ENCODE data around the gene LTF. TPM values are rescaled to one million over a fixed set of nuclear protein-coding genes. Genes with fewer than 3 reads are reported as not detected.

LTF gene
- total RNA-seq, 3 donors from 2014 or later = 1.2 to 1.4 (median 1.2) TPM

- no peak for TF ChIP-seq CTCF (IDR thresholded peaks at IDR 0.05)
- no peaks in the 10 kb centered on the region for H3K9me3 ChIP-seq
- no peak overlapping the region for H3K4me3 ChIP-seq
- no peaks in the 10 kb centered on the region for H3K36me3 ChIP-seq (ENCODE audit: low read depth)
- DNase-seq (no peak), ATAC-seq (no peak)
- intact Hi-C loops (cut with DNase I, micrococcal nuclease) = no loop called here
- H3K4me1 ChIP-seq (ENCODE audit: low read depth) = peaks cover 9% of the 10 kb centered on the region
These were observed 28.3 kb upstream of the LTF start for GRCh38 chr3:46492890-46493547.

GRCh38 chr3:46491089-46492070 lies 26.7 kb upstream of the LTF start:
- DNase-seq (no peak), ATAC-seq (no peak)
- no peak overlapping the region for H3K4me3 ChIP-seq
- no peaks in the 10 kb centered on the region for H3K36me3 ChIP-seq (ENCODE audit: low read depth)
- H3K4me1 ChIP-seq (ENCODE audit: low read depth) = peaks cover 9% of the 10 kb centered on the region
- TF ChIP-seq CTCF (IDR thresholded peaks at IDR 0.05) = no peak
- intact Hi-C loops (cut with DNase I, micrococcal nuclease) = no loop called here
- H3K9me3 ChIP-seq = no peaks in the 10 kb centered on the region

GRCh38 chr3:46490338-46491084 lies 25.8 kb upstream of the LTF start:
- no peak for TF ChIP-seq CTCF (IDR thresholded peaks at IDR 0.05)
- DNase-seq (no peak), ATAC-seq (no peak)
- H3K4me3 ChIP-seq = no peak overlapping the region
- H3K9me3 ChIP-seq = no peaks in the 10 kb centered on the region
- H3K36me3 ChIP-seq (ENCODE audit: low read depth) = no peaks in the 10 kb centered on the region
- H3K4me1 ChIP-seq (ENCODE audit: low read depth) = peaks cover 9% of the 10 kb centered on the region
- intact Hi-C loops (cut with DNase I, micrococcal nuclease) = no loop called here

- Histone ChIP-seq H3K4me3 (no peak overlapping the region), H3K36me3 (ENCODE audit: low read depth) (no peaks in the 10 kb centered on the region), H3K9me3 (no peaks in the 10 kb centered on the region), H3K4me1 (ENCODE audit: low read depth) (peaks cover 13% of the 10 kb centered on the region)
- intact Hi-C loops (cut with DNase I, micrococcal nuclease) = loop anchor here (5.0 to 10.0 kb wide), 3 partner anchors 65 to 142 kb away; no protein-coding TSS in a partner anchor
- DNase-seq (no peak), ATAC-seq (no peak)
- no peak for TF ChIP-seq CTCF (IDR thresholded peaks at IDR 0.05)
These were observed 25.2 kb upstream of the LTF start for GRCh38 chr3:46489875-46490274.

GRCh38 chr3:46489381-46489780 lies 24.7 kb upstream of the LTF start:
- no peak for TF ChIP-seq CTCF (IDR thresholded peaks at IDR 0.05)
- DNase-seq (no peak), ATAC-seq (no peak)
- no peak overlapping the region for H3K4me3 ChIP-seq
- H3K36me3 ChIP-seq (ENCODE audit: low read depth) = no peaks in the 10 kb centered on the region
- intact Hi-C loops (cut with DNase I, micrococcal nuclease) = loop anchor here (5.0 to 10.0 kb wide), 3 partner anchors 65 to 143 kb away; no protein-coding TSS in a partner anchor
- H3K9me3 ChIP-seq = no peaks in the 10 kb centered on the region
- peaks cover 17% of the 10 kb centered on the region for H3K4me1 ChIP-seq (ENCODE audit: low read depth)

All from mucosa of descending colon (tissue), 3 donors.